MM.1S (cell line): Measurements from ENCODE around the gene ALOX15.

Experiments used
- CTCF ChIP-seq: fragments of 300-600 bp; sonication (generic); IDR thresholded peaks from 2 replicates; pipeline ENCODE4 v1.5.1; 2016; ENCODE audit warnings: antibody characterized with exemption, low read length, mixed read lengths
- EZH2 ChIP-seq: fragments of 300-600 bp; sonication (generic); optimal IDR thresholded peaks from 2 replicates; pipeline ENCODE3; 2017; ENCODE audit warnings: low read depth, mild to moderate bottlenecking, antibody characterized with exemption, low read length, mixed read lengths
- EZH2phosphoT487 ChIP-seq: fragments of 300-600 bp; sonication (generic); IDR thresholded peaks from 2 replicates; pipeline ENCODE4 v1.6.1; 2018; ENCODE audit warnings: antibody characterized with exemption, low read length

GRCh38 chr17:4590981-4591453 lies 50.5 kb downstream of the ALOX15 start:
- TF ChIP-seq CTCF (no peak), EZH2phosphoT487 (no peak), EZH2 (no peak)
